AG04450 (cell line): ENCODE measurements around the gene GMNN. TPM values are rescaled to one million over a fixed set of nuclear protein-coding genes. Genes with fewer than 3 reads are reported as not detected.
"Not testable (repeated sequence)": the region's sequence is repeated elsewhere in the genome, so short reads cannot be mapped to it uniquely, and the experiment has no call there.

Experiments used
- CTCF ChIA-PET: fragments of 300-600, 350-600 bp; formaldehyde crosslinking; extraction: SDS; loops from one replicate; lab custom pipeline; 2022; ENCODE audit warnings: antibody characterized with exemption, inconsistent platforms; lab: Charles Lee
- POLR2A ChIA-PET: fragments of 350-600 bp; formaldehyde crosslinking; extraction: SDS; loops from one replicate; lab custom pipeline; 2021; ENCODE audit warnings: antibody characterized with exemption, inconsistent platforms; lab: Yijun Ruan, JAX
- DNase-seq: peaks from one replicate; pipeline ENCODE4 v3.0.0-alpha.2; 2011; ENCODE audit warnings: low read depth, low spot score
- H3K27ac ChIP-seq: one replicate; pipeline ENCODE4 v1.5.1; 2012; ENCODE audit warnings: low read depth, low read length, control low read depth
- H3K27me3 ChIP-seq: one replicate; pipeline ENCODE4 v1.6.0; 2012; ENCODE audit warnings: low read length; ENCODE audit not compliant: control insufficient read depth, insufficient read depth
- H3K4me3 ChIP-seq: 2 replicates; pipeline ENCODE4 v1.5.1; 2011; ENCODE audit warnings: mild to moderate bottlenecking, low read depth, low read length, control low read depth
- H3K9me3 ChIP-seq: 2 replicates; pipeline ENCODE4 v1.5.1; 2012; ENCODE audit warnings: low read length; ENCODE audit not compliant: control insufficient read depth, insufficient read depth
- polyA plus RNA-seq: library from polyadenylated mRNA; depleted of rRNA; stranded (reverse); fragments of >200 nt; gene quantifications from 2 replicates; pipeline ENCODE4 v1.2.3, GENCODE V29; 2011
- TF ChIP-seq, protein P1 (sequence below): IDR thresholded peaks from 2 replicates; pipeline ENCODE4 v1.5.1; 2011; ENCODE audit warnings: low read depth, low read length, control low read depth, inconsistent platforms

The GMNN gene
- polyA plus RNA-seq, 1 experiment, result 22.0 TPM

DNA sequence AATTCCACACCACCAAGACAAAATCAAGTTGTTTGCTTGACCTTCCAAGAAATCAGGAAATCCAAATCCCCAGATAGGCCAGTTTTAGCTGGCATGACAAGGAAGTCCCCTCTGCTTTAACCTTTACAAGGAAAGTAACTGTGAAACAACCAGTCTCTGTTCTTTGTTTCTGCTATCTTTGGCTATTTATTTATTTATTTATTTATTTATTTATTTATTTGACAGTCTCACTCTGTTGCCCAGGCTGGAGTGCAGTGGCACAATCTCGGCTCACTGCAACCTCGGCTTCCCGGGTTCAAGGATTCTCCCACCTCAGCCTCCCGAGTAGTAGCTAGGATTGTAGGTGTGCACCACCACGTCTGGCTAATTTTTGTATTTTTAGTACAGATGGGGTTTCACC, 14.5 kb upstream of the GMNN start:
- Histone ChIP-seq H3K27me3 (no peaks in the 10 kb centered on the region), H3K27ac (no peak overlapping the region), H3K4me3 (no peak overlapping the region), H3K9me3 (no peaks in the 10 kb centered on the region; the same call in 1 of the 2 replicates)
- DNase-seq, result no peak
- POLR2A ChIA-PET, result interaction anchor here (0.7 kb wide), 1 partner anchor 39 kb away, joined by 6 read pairs; no protein-coding TSS in a partner anchor
- TF ChIP-seq, protein P1, sequence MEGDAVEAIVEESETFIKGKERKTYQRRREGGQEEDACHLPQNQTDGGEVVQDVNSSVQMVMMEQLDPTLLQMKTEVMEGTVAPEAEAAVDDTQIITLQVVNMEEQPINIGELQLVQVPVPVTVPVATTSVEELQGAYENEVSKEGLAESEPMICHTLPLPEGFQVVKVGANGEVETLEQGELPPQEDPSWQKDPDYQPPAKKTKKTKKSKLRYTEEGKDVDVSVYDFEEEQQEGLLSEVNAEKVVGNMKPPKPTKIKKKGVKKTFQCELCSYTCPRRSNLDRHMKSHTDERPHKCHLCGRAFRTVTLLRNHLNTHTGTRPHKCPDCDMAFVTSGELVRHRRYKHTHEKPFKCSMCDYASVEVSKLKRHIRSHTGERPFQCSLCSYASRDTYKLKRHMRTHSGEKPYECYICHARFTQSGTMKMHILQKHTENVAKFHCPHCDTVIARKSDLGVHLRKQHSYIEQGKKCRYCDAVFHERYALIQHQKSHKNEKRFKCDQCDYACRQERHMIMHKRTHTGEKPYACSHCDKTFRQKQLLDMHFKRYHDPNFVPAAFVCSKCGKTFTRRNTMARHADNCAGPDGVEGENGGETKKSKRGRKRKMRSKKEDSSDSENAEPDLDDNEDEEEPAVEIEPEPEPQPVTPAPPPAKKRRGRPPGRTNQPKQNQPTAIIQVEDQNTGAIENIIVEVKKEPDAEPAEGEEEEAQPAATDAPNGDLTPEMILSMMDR, result no peak
- CTCF ChIA-PET, result no interaction called here

DNA sequence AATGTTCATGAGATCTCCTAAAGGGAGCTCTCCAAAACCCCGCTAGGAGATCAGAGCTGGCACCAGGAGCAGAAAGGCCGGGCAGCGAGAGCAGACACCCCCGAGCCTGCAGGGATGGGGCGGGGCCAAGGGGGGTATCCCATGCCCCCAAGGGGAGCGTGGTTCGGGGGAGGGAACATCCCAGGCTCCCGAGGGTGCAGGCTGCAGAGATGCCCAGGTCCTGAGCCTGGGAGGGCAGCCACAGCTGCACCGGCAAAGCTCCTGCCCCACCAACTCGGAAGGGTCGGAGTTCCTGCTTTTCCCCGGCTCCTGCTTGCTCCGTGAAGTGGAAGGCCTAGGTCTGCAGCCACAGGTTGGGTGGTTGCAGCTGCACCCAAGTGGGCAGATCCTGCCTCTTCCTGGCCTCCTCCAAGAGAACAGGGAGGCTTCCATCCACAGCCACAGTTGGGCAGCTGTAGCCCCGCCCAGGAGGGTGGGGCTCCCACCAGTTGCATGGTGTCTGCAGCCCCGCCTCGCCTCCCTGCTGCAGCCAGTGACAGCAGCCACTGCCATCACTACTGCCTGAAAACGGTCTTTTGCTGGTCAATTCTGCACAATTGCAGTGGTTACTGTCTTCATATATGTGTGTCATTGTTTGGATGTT, 13.4 kb upstream of the GMNN start:
- ChIA-PET POLR2A (no interaction called here), CTCF (no interaction called here)
- no peak for DNase-seq
- H3K9me3 ChIP-seq, result no peaks in the 10 kb centered on the region; the same call in 1 of the 2 replicates
- H3K27ac ChIP-seq, result no peak overlapping the region
- no peak overlapping the region for H3K4me3 ChIP-seq
- H3K27me3 ChIP-seq, result no peaks in the 10 kb centered on the region
- TF ChIP-seq, protein P1, result no peak

DNA sequence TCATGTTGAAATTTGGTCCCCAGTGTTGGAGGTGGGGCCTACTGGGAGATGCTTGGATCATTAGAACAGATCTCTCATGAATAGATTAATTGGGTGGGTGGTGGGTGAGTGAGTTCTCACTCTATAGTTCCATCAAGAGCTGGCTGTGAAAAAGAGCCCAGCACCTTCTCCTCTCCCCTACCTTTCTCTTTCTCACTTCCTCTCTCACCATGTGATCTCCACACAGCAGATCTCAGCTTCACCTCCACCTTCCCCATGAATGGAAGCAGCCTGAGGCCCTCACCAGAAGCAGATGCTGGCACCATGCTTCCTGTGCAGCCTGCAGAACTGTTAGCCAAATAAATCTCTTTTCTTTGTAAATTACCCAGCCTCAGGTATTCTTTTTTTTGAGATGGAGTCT, 12.9 kb upstream of the GMNN start:
- DNase-seq, result no peak
- Histone ChIP-seq H3K9me3 (no peaks in the 10 kb centered on the region; the same call in 1 of the 2 replicates), H3K27me3 (no peaks in the 10 kb centered on the region), H3K27ac (no peak overlapping the region), H3K4me3 (no peak overlapping the region)
- TF ChIP-seq, protein P1, result no peak
- CTCF ChIA-PET, result no interaction called here
- POLR2A ChIA-PET, result no interaction called here

DNA sequence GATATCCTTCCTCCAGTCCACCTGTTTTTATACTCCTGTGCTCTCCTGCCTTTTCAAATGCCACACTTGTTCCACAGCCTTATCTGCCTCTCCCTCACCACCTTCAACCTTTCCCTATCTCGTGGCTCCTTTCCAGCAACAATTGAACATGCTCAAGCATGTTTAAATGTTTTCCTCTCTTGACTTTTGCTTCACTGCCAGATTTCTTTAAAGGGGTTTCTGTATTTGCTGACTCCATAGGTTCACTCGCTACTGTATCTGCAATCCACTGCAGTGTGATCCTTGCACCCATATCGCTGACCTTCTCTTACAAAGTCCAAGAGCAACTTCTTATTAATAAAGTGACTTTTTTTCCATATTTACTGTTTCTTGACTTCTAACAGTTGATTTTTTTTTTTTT, 11.2 kb upstream of the GMNN start:
- DNase-seq, result no peak
- Histone ChIP-seq H3K27ac (no peak overlapping the region), H3K4me3 (no peak overlapping the region), H3K9me3 (no peaks in the 10 kb centered on the region; the same call in 1 of the 2 replicates), H3K27me3 (no peaks in the 10 kb centered on the region)
- ChIA-PET CTCF (interaction anchor here (0.7 kb wide), 1 partner anchor 182 kb away, joined by 3 read pairs; no protein-coding TSS in a partner anchor), POLR2A (no interaction called here)
- TF ChIP-seq, protein P1, result no peak

DNA sequence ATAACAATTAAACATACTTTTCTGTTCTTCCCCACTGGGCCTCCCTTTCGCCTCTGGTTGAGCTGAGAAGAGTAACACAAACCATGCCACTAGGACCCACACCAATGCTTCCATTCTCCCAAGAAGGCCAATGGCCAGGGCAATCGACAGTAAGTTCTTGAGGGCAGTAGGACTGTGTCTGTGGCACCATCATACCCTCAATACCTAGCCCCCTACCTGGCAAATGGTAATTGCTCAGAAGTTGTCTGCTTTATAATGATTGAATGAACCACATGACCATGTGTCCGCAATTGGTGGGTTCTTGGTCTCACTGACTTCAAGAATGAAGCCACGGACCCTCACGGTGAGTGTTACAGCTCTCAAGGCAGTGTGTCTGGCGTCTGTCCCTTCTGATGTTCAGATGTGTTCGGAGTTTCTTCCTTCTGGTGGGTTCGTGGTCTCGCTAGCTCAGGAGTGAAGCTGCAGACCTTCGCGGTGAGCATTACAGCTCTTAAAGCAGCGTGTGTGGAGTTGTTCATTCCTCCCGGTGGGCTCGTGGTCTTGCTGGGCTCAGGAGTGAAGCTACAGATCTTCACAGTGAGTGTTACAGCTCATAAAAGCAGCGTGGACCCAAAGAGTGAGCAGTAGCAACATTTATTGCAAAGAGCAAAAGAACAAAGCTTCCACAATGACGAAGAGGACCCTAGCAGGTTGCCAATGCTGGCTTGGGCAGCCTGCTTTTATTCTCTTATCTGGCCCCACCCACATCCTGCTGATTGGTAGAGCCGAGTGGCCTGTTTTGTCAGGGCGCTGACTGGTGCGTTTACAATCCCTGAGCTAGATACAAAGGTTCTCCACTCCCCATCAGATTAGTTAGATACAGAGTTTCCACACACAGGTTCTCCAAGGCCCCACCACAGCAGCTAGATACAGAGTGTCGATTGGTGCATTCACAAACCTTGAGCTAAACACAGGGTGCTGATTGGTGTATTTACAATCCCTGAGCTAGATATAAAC, 9.6 kb upstream of the GMNN start:
- H3K9me3 ChIP-seq, POLR2A ChIA-PET, H3K27me3 ChIP-seq, DNase-seq, H3K4me3 ChIP-seq, H3K27ac ChIP-seq: not testable (repeated sequence)
- CTCF ChIA-PET, result interaction anchor here (1.1 to 3.7 kb wide), 2 partner anchors 181 to 184 kb away, joined by 3 to 42 read pairs; no protein-coding TSS in a partner anchor

DNA sequence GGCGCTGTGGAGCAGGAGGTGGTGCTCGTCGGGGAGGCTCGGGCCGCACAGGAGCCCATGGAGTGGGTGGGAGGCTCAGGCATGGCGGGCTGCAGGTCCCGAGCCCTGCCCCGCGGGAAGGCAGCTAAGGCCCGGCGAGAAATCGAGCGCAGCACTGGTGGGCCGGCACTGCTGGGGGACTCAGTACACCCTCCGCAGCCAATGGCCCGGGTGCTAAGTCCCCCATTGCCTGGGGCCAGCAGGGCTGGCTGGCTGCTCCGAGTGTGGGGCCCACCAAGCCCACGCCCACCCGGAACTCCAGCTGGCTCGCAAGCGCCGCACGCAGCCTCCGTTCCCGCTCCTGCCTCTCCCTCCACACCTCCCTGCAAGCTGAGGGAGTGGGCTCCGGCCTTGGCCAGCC, 8.8 kb upstream of the GMNN start:
- H3K27me3 ChIP-seq, DNase-seq, H3K27ac ChIP-seq, H3K4me3 ChIP-seq, H3K9me3 ChIP-seq, POLR2A ChIA-PET: not testable (repeated sequence)
- CTCF ChIA-PET, result interaction anchor here (0.7 to 3.7 kb wide), 4 partner anchors 182 to 239 kb away, joined by 3 to 42 read pairs (median 4); no protein-coding TSS in a partner anchor
